Dedifferentiated amniotic fluid mesenchymal stem cell (primary cell): ENCODE measurements around the gene IQSEC2.

ENCODE experiments used
- DNase-seq: peaks from one replicate; pipeline ENCODE4 v3.0.0-alpha.2; 2016; ENCODE audit errors: extremely low spot score

Gene IQSEC2

GRCh38 chrX:53268173-53268572 lies 13.2 kb downstream of the IQSEC2 start:
- no peak for DNase-seq

GRCh38 chrX:53266914-53267313 lies 14.5 kb downstream of the IQSEC2 start:
- DNase-seq = no peak

- DNase-seq = peak; percentile 77
Observed at GRCh38 chrX:53265771-53266574, 15.4 kb downstream of the IQSEC2 start.

GRCh38 chrX:53263597-53264094 lies 17.7 kb downstream of the IQSEC2 start:
- DNase-seq = no peak

GRCh38 chrX:53262918-53263394 lies 18.4 kb downstream of the IQSEC2 start:
- no peak for DNase-seq

GRCh38 chrX:53262189-53262917 lies 19.0 kb downstream of the IQSEC2 start:
- no peak for DNase-seq

- no peak for DNase-seq
Observed at GRCh38 chrX:53261355-53261972, 19.9 kb downstream of the IQSEC2 start.

- no peak for DNase-seq
Observed at GRCh38 chrX:53260836-53261235, 20.5 kb downstream of the IQSEC2 start.

- no peak for DNase-seq
Observed at GRCh38 chrX:53257670-53258423, 23.5 kb downstream of the IQSEC2 start.

- DNase-seq = no peak
Observed at GRCh38 chrX:53257166-53257565, 24.2 kb downstream of the IQSEC2 start.

- DNase-seq = no peak
Observed at GRCh38 chrX:53256446-53257041, 24.8 kb downstream of the IQSEC2 start.

- DNase-seq = no peak
Observed at GRCh38 chrX:53255738-53256191, 25.6 kb downstream of the IQSEC2 start.

- no peak for DNase-seq
Observed at GRCh38 chrX:53254570-53255461, 26.6 kb downstream of the IQSEC2 start.

GRCh38 chrX:53253293-53254020 lies 27.9 kb downstream of the IQSEC2 start:
- DNase-seq = peak; percentile 20

GRCh38 chrX:53251307-53251706 lies 30.1 kb downstream of the IQSEC2 start:
- no peak for DNase-seq

- DNase-seq = no peak
Observed at GRCh38 chrX:53250556-53250955, 30.8 kb downstream of the IQSEC2 start.

- no peak for DNase-seq
Observed at GRCh38 chrX:53249408-53250042, 31.9 kb downstream of the IQSEC2 start.

GRCh38 chrX:53247928-53248327 lies 33.5 kb downstream of the IQSEC2 start:
- DNase-seq = no peak

GRCh38 chrX:53246231-53246630 lies 35.2 kb downstream of the IQSEC2 start:
- DNase-seq = no peak
